Vagina (tissue), 2 donors: ENCODE results near the gene PCGF1.
"Not testable (repeated sequence)": the region's sequence is repeated elsewhere in the genome, so short reads cannot be mapped to it uniquely, and the experiment has no call there.

ENCODE experiments used
- POLR2A ChIP-seq, 2 donors: fragments of 450-650 bp; IDR thresholded peaks; one replicate each; pipeline ENCODE4 v1.6.1; 2017; ENCODE audit warnings: antibody characterized with exemption in 2 of 2, mild to moderate bottlenecking in 2 of 2, moderate library complexity in 2 of 2
- POLR2AphosphoS5 ChIP-seq, 2 donors: sonication (generic); formaldehyde crosslinking; IDR thresholded peaks; one replicate each; pipeline ENCODE4 v1.9.0; 2017; ENCODE audit warnings: antibody characterized with exemption in 2 of 2, mild to moderate bottlenecking in 2 of 2, low read depth in 1 of 2; ENCODE audit not compliant: insufficient read depth in 1 of 2
- TF ChIP-seq, protein P1 (sequence below), 3 experiments: fragments of 450-650 bp in 2 of 3; fragments of 200-600 bp in 1 of 3; sonication (generic) in 1 of 3; IDR thresholded peaks; one replicate each; pipeline ENCODE4 v1.5.1; 2017 to 2019; ENCODE audit warnings: antibody characterized with exemption in 3 of 3, mild to moderate bottlenecking in 2 of 3, moderate library complexity in 2 of 3

DNA sequence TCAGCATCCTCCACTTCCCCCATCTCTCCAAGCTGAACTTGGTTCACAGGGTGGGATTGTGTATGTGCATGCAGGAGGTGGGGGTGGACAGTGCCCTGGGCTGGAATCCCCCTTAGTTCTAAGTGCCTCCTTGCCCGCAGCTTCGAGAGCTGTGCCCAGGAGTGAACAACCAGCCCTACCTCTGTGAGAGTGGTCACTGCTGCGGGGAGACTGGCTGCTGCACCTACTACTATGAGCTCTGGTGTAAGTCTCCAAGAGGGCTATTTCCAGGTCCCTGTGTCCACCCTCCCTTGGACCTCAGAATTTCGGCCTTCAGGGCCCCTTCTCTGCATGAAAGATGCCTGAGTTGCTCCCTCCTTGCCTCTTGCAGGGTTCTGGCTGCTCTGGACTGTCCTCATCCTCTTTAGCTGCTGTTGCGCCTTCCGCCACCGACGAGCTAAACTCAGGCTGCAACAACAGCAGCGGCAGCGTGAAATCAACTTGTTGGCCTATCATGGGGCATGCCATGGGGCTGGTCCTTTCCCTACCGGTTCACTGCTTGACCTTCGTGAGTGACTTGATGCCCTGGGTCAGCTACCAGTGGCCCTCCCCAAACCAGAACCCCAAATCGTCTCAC, 47.9 kb downstream of the PCGF1 start:
- not testable (repeated sequence) for TF ChIP-seq POLR2A (IDR thresholded peaks at IDR 0.05); POLR2AphosphoS5 (IDR thresholded peaks at IDR 0.05; ENCODE audit: insufficient read depth in 1 of 2, low read depth in 1 of 2)
- TF ChIP-seq, protein P1, sequence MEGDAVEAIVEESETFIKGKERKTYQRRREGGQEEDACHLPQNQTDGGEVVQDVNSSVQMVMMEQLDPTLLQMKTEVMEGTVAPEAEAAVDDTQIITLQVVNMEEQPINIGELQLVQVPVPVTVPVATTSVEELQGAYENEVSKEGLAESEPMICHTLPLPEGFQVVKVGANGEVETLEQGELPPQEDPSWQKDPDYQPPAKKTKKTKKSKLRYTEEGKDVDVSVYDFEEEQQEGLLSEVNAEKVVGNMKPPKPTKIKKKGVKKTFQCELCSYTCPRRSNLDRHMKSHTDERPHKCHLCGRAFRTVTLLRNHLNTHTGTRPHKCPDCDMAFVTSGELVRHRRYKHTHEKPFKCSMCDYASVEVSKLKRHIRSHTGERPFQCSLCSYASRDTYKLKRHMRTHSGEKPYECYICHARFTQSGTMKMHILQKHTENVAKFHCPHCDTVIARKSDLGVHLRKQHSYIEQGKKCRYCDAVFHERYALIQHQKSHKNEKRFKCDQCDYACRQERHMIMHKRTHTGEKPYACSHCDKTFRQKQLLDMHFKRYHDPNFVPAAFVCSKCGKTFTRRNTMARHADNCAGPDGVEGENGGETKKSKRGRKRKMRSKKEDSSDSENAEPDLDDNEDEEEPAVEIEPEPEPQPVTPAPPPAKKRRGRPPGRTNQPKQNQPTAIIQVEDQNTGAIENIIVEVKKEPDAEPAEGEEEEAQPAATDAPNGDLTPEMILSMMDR (IDR thresholded peaks at IDR 0.05): not testable (repeated sequence)
